GM12892 (cell line): ENCODE data around the gene ARL13B.
A peak's percentile ranks its signal among the peaks of the same experiment; 100 is the strongest.

Experiments
- DNase-seq: peaks from one replicate; pipeline ENCODE4 v3.0.0; 2011; ENCODE audit not compliant: insufficient read length
- FAIRE-seq: peaks from 2 replicates; lab custom pipeline; 2011; peaks lifted over from hg19 to GRCh38; lab: Jason Lieb, UNC
- POLR2A ChIP-seq: IDR thresholded peaks from 2 replicates; pipeline ENCODE4 v1.6.1; 2011; ENCODE audit warnings: low read depth, low read length, control low read depth
- POLR2AphosphoS5 ChIP-seq: IDR thresholded peaks from 2 replicates; pipeline ENCODE4 v1.6.1; 2011; ENCODE audit warnings: low read depth, low read length, control low read depth
- TAF1 ChIP-seq: IDR thresholded peaks from 2 replicates; pipeline ENCODE4 v1.6.1; 2011; ENCODE audit warnings: low read depth, mild to moderate bottlenecking, control low read depth, low read length, borderline replicate concordance

ARL13B gene

GRCh38 chr3:93973131-93974126 lies 6.5 kb upstream of the ARL13B start, which contains the start of gene PROS1:
Gene PROS1 (minus strand): TSS chr3:93973896. CDS start chr3:93973749, 147 bp downstream.
- peak; percentile 33 for DNase-seq
- TF ChIP-seq TAF1: no peak
- peak; percentile 88 for FAIRE-seq

GRCh38 chr3:93981649-93982048 lies 1.7 kb downstream of the ARL13B start:
- peak; percentile 42 for FAIRE-seq
- DNase-seq: no peak
- TF ChIP-seq POLR2A (no peak), TAF1 (no peak), POLR2AphosphoS5 (no peak)

GRCh38 chr3:93983408-93983807 lies 3.5 kb downstream of the ARL13B start:
- DNase-seq: no peak
- TF ChIP-seq POLR2AphosphoS5: no peak
- TF ChIP-seq TAF1: no peak
- no peak for TF ChIP-seq POLR2A
- FAIRE-seq: no peak

GRCh38 chr3:93984618-93985017 lies 4.7 kb downstream of the ARL13B start:
- FAIRE-seq (no peak), DNase-seq (no peak)
- TF ChIP-seq POLR2AphosphoS5 (no peak), TAF1 (no peak), POLR2A (no peak)

- FAIRE-seq: no peak
- DNase-seq: no peak
- TF ChIP-seq TAF1 (no peak), POLR2A (no peak), POLR2AphosphoS5 (no peak)
Measured at GRCh38 chr3:93988283-93988682, 8.3 kb downstream of the ARL13B start.

GRCh38 chr3:93988764-93989163 lies 8.8 kb downstream of the ARL13B start:
- TF ChIP-seq POLR2A (no peak), TAF1 (no peak), POLR2AphosphoS5 (no peak)
- DNase-seq: no peak
- no peak for FAIRE-seq

- TF ChIP-seq TAF1 (no peak), POLR2AphosphoS5 (no peak), POLR2A (no peak)
- no peak for FAIRE-seq
Measured at GRCh38 chr3:93989241-93989640, 9.3 kb downstream of the ARL13B start.

GRCh38 chr3:93991631-93992030 lies 11.7 kb downstream of the ARL13B start:
- TF ChIP-seq TAF1 (no peak), POLR2AphosphoS5 (no peak), POLR2A (no peak)
- no peak for DNase-seq
- peak; percentile 82 for FAIRE-seq

More at GRCh38 chr3:93989241-93989640, 9.3 kb downstream of the ARL13B start:
- no peak for DNase-seq

GRCh38 chr3:93992207-93992606 lies 12.3 kb downstream of the ARL13B start:
- no peak for DNase-seq
- no peak for FAIRE-seq
- TF ChIP-seq POLR2AphosphoS5 (no peak), POLR2A (no peak), TAF1 (no peak)

- no peak for FAIRE-seq
- no peak for TF ChIP-seq POLR2AphosphoS5
- no peak for DNase-seq
Measured at GRCh38 chr3:93994056-93994455, 14.1 kb downstream of the ARL13B start.

- FAIRE-seq: no peak
- TF ChIP-seq TAF1: no peak
- TF ChIP-seq POLR2AphosphoS5: no peak
- no peak for TF ChIP-seq POLR2A
- no peak for DNase-seq
Measured at GRCh38 chr3:94001191-94001590, 21.2 kb downstream of the ARL13B start.
